GM10847 (cell line): ENCODE results near the gene MATCAP1.

Source experiments
- POLR2A ChIP-seq: IDR thresholded peaks from 2 replicates; pipeline ENCODE4 v1.6.1; 2011; ENCODE audit not compliant: insufficient read length; ENCODE audit errors: extremely low read depth

MATCAP1 gene

DNA sequence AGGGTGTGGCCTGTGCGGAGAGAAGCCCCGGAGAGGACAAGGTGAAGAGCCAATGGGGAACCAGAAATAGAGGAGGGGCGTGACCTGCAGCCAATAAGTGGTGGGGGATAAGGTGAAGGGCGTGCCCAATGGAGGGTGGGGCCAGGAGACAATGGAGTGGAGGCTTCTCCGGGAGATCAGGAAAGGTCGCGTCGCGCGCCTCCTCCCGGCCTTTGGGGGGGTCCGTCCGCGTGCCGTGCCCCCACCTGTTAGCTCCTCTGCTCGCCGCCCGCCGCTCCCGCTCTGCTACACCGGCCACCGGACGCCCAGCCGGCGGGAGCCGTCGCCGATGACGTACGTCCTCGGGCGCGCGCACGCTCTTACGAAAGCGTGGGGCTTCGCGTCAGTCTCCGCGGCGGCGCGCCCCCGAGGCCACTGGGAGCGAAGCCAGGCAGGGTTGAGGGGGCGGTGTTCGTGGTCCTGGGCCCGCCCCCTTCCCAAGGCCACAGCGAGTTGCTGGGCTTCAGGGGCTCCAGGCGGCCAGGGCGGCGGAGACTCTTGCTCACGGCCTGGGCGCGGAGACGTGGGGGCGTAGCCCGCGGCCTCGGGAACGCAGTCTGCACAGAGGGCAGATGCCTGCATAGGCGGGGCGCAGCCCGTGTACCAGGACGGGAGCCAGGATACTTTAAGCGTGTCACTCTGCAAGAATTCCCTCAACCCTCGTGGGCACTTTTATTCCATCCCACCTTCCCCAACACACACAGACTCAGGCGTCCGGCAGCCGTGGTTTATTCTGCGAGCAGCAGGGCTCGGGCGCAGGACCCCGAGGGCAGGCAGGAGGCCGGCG, at the start of gene MATCAP1:
TSS of gene MATCAP1 (minus strand) at position 337 of the 826 bp plus-strand sequence. CDS start 3,353 bp downstream, outside the sequence.
- no peak for TF ChIP-seq POLR2A

GRCh38 chr16:67230809-67231660, 47.3 kb upstream of the MATCAP1 start:
- TF ChIP-seq POLR2A, result no peak

DNA sequence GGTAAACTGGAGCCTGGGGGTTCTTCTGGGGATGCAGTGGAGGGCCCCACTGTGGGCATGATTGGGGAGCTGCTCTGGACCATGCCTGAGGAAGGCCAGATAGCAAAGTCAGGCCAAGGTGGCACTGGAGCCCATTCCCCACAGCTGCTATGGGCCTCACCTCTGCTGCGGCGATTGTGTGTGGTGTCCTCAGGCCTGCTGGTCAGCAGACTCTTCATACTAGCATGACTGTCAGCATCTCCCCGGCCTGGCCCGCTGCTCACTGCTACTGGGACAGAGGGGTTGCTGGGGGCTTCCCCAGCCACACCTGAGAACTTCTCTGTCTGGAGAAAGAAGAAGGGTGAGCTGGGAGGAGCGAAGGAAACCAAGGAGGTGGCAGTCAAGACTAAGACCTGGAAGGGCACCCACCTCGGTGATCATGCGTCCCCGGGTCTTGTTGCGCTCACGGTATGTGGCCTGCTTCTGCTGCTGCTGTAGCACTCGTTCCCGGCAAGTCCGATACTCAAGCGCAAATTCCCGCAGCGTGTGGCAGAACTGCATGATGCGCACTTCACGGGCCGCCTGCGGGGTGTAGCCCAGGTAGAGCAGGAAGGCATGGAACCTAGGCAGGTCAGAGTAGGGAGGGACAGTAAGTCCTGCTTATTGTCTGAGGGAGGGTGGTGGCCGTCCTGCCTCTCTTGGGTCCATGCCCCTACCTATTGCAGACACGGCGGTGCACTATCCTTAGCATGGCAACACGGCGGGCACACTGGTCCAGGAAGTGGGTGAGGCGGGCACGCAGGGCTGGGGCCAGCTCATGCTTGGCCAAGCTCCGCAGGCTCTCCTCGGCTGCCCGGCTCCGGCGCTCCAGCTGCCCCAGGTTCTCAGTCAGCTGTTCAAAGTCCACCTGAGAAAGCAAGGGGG, 46.4 kb upstream of the MATCAP1 start:
- TF ChIP-seq POLR2A, result no peak

GRCh38 chr16:67228905-67229304, 45.1 kb upstream of the MATCAP1 start:
- no peak for TF ChIP-seq POLR2A

DNA sequence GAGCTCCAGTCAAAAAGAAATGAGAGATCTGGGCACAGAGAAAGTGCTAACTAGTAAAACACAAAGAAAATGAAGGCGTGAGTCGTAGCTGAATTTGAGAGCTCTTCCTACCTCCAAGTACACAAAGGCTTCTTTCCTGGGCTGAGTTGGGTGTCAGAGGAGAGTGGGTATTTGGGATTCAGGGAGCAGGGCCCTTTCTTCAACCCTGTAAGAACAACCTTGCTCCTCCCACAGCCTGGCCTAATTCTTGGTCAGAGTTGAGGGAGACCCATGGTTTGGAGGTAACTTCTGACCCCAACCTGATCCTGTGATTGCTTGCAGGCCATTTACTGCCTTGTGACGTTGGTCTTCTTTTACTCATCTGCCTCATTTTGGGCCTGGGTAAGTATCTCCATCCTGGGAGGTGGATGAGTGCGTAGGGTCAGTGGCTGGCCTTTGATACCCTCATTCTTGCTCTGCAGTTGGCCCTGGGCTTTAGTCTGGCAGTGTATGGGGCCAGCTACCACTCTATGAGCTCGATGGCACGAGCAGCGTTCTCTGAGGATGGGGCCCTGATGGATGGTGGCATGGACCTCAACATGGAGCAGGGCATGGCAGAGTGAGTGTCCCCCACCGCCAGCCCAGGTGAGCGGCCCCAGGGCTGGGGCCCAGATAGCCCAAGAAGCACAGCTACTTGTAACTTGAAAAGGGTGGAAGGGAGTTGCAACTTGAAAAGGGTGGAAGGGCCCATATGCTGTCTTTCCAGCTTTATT, 44.4 kb upstream of the MATCAP1 start:
- TF ChIP-seq POLR2A, result no peak

DNA sequence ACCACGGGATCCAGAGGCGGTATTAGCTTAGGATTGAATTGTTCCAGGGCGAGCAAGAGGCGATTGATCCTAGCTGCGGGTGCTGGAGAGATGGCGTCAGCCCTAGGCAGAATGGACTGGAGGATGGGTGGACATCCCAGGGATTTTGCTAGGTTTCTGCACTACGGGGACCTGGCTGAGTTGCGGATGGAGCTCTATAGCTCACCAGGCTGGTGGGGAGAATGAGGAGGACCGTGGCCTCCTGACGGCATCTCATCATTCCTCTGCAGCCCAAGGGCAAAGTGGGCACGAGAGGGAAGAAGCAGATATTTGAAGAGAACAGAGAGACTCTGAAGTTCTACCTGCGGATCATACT, 43.8 kb upstream of the MATCAP1 start:
- no peak for TF ChIP-seq POLR2A

DNA sequence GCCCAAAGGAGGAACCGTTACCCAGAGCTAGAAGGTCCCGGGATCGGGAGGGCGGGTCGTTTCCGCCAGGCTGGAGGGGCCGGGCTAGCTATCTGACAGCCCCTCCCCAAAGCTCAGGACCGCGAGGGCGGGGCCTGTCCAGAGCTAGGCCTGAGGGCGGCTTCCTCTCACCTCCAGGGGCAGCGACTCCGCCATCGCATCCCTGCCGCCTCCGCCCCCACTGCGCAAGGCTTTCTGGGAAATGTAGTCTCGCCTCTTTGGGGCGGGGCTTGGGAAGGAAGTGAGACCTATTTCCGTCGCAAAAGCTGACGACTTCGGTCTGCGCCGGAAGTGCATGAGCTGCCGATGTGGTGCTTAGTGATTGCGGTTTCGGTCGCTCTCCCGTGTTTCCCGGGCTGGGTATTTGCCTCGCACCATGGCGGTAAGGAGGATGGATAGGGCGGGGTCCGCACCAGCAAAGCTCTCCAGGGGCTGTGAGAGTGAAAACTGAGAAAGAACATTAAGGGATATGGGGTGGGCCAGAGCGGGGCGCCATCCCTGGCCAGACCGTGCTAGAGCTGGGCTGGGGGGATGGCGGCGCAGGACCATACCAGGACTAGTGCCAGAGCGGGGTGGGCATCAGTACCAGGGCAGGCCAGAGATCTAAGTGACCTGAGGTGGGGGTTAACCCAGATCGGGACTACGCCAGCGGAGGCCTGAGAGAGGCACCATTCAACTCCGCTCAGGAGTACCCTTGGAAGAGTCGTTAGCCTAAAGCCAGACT, 43.2 kb upstream of the MATCAP1 start, which contains the start of gene TMEM208:
TSS of gene TMEM208 (plus strand) at position 327 of the 763 bp plus-strand sequence. CDS start at position 416, 89 bp downstream.
- TF ChIP-seq POLR2A, result peak; percentile 61

DNA sequence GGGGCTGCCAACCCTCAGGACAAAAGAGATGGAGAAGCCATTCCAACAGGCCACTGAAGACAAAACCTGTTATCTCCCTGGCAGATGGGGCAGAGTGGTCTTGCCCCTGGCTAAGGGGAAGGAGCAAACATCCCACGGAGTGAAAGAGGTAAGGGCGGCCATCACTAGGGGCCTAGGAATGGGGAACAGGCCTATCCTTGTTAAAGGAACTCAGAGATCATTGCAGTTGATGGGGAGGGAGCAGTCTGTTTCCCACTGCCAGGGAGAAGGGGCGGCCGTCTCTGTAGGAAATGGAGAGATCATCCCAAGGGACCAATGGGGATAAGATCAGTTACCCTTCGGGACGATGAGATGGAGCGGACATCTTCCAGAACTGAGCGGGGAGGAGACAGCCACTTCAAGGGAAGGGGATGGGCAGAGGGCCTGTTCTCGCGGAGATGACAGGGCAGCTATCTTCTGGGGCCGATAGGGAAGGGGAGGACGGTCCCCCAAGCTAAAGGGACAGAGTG, 42.6 kb upstream of the MATCAP1 start:
- TF ChIP-seq POLR2A, result no peak

DNA sequence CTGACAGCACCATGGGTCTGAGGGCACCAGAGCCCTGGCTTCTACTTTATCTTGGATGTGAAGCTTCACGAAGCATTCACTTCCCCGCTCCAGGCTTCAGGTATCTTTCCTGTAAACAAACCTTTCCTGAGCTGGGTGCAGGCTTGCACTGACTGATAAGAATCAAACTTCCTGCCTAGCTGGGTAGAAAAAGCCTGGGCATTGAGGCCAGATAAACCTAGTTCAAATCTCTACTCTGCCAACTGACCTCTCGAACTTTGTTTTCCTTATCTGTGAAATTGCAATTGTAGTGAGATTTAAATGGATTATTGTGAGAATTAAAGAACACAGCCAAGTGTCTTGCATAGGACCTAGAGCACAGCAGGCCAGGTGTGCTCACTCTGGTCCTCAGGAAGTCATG, 40.2 kb upstream of the MATCAP1 start:
- TF ChIP-seq POLR2A, result no peak

- no peak for TF ChIP-seq POLR2A
These were observed 33.1 kb upstream of the MATCAP1 start for GRCh38 chr16:67216612-67217490.

GRCh38 chr16:67215706-67216105, 31.9 kb upstream of the MATCAP1 start:
- TF ChIP-seq POLR2A, result no peak

- TF ChIP-seq POLR2A, result no peak
These were observed 29.6 kb upstream of the MATCAP1 start for GRCh38 chr16:67213197-67214019.
